ENCODE measurements around the gene DOP1B. TPM values are rescaled to one million over a fixed set of nuclear protein-coding genes. Genes with fewer than 3 reads are reported as not detected.

The DOP1B gene
- total RNA-seq, 1 donor from 2014 or later: 26.1 TPM

- Mint-ChIP-seq H3K27me3 (ENCODE audit: low read depth, unreplicated experiment) (no peaks in the 10 kb centered on the region), H3K36me3 (ENCODE audit: low read depth, unreplicated experiment) (peaks cover 19% of the 10 kb centered on the region), H3K4me3 (ENCODE audit: unreplicated experiment) (no peak overlapping the region), H3K4me1 (ENCODE audit: low read depth, unreplicated experiment) (peaks cover 4% of the 10 kb centered on the region), H3K9me3 (ENCODE audit: unreplicated experiment) (no peaks in the 10 kb centered on the region), H3K27ac (ENCODE audit: unreplicated experiment) (no peak overlapping the region)
- DNase-seq (ENCODE audit: low read depth) (no peak), FAIRE-seq (no peak)
- no peak overlapping the region for H3K27ac ChIP-seq (ENCODE audit: low read depth, low read length)
- TF ChIP-seq EZH2 (IDR thresholded peaks at IDR 0.05; ENCODE audit: insufficient read depth, low read length): no peak
- TF ChIP-seq, protein P1, sequence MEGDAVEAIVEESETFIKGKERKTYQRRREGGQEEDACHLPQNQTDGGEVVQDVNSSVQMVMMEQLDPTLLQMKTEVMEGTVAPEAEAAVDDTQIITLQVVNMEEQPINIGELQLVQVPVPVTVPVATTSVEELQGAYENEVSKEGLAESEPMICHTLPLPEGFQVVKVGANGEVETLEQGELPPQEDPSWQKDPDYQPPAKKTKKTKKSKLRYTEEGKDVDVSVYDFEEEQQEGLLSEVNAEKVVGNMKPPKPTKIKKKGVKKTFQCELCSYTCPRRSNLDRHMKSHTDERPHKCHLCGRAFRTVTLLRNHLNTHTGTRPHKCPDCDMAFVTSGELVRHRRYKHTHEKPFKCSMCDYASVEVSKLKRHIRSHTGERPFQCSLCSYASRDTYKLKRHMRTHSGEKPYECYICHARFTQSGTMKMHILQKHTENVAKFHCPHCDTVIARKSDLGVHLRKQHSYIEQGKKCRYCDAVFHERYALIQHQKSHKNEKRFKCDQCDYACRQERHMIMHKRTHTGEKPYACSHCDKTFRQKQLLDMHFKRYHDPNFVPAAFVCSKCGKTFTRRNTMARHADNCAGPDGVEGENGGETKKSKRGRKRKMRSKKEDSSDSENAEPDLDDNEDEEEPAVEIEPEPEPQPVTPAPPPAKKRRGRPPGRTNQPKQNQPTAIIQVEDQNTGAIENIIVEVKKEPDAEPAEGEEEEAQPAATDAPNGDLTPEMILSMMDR (IDR thresholded peaks at IDR 0.05; ENCODE audit: insufficient read depth, low read depth, low read length): no peak
- peaks cover 6% of the 10 kb centered on the region for H3K36me3 ChIP-seq (ENCODE audit: insufficient read depth, low read length)
- H3K79me2 ChIP-seq (ENCODE audit: insufficient read depth, low read length): peaks cover 1% of the 10 kb centered on the region
- H3K4me3 ChIP-seq (ENCODE audit: insufficient read depth, low read depth, low read length): no peak overlapping the region
- H2AFZ ChIP-seq (ENCODE audit: low read depth, low read length): no peak overlapping the region
- H3K27me3 ChIP-seq (ENCODE audit: insufficient read depth, low read length): no peaks in the 10 kb centered on the region
- H3K4me2 ChIP-seq (ENCODE audit: low read length): no peak overlapping the region
- no peaks in the 10 kb centered on the region for H3K9me3 ChIP-seq (ENCODE audit: insufficient read depth, low read depth, low read length)
- H3K9ac ChIP-seq (ENCODE audit: low read length): no peak overlapping the region
- H4K20me1 ChIP-seq (ENCODE audit: insufficient read depth, low read length): no peaks in the 10 kb centered on the region
- H3K4me1 ChIP-seq (ENCODE audit: insufficient read depth, low read length): peaks cover 6% of the 10 kb centered on the region
These were observed 13.0 kb downstream of the DOP1B start for GRCh38 chr21:36169470-36170128.

GRCh38 chr21:36170823-36171222 is 14.2 kb downstream of the DOP1B start:
- no peak overlapping the region for H3K4me3 ChIP-seq (ENCODE audit: insufficient read depth, low read depth, low read length)
- H3K9ac ChIP-seq (ENCODE audit: low read length): no peak overlapping the region
- no peaks in the 10 kb centered on the region for H3K79me2 ChIP-seq (ENCODE audit: insufficient read depth, low read length)
- DNase-seq (ENCODE audit: low read depth): no peak
- no peak overlapping the region for H3K4me2 ChIP-seq (ENCODE audit: low read length)
- H3K4me1 ChIP-seq (ENCODE audit: insufficient read depth, low read length): peaks cover 6% of the 10 kb centered on the region
- no peaks in the 10 kb centered on the region for H4K20me1 ChIP-seq (ENCODE audit: insufficient read depth, low read length)
- H3K27ac ChIP-seq (ENCODE audit: low read depth, low read length): no peak overlapping the region
- H3K27ac Mint-ChIP-seq (ENCODE audit: unreplicated experiment): no peak overlapping the region
- peaks cover 19% of the 10 kb centered on the region for H3K36me3 Mint-ChIP-seq (ENCODE audit: low read depth, unreplicated experiment)
- no peak for FAIRE-seq
- no peaks in the 10 kb centered on the region for H3K27me3 Mint-ChIP-seq (ENCODE audit: low read depth, unreplicated experiment)
- no peak overlapping the region for H2AFZ ChIP-seq (ENCODE audit: low read depth, low read length)
- no peak overlapping the region for H3K4me3 Mint-ChIP-seq (ENCODE audit: unreplicated experiment)
- TF ChIP-seq, protein P1 (IDR thresholded peaks at IDR 0.05; ENCODE audit: insufficient read depth, low read depth, low read length): no peak
- no peak for TF ChIP-seq EZH2 (IDR thresholded peaks at IDR 0.05; ENCODE audit: insufficient read depth, low read length)
- peaks cover 3% of the 10 kb centered on the region for H3K4me1 Mint-ChIP-seq (ENCODE audit: low read depth, unreplicated experiment)
- no peaks in the 10 kb centered on the region for H3K9me3 ChIP-seq (ENCODE audit: insufficient read depth, low read depth, low read length)
- peaks cover 6% of the 10 kb centered on the region for H3K36me3 ChIP-seq (ENCODE audit: insufficient read depth, low read length)
- no peaks in the 10 kb centered on the region for H3K9me3 Mint-ChIP-seq (ENCODE audit: unreplicated experiment)
- H3K27me3 ChIP-seq (ENCODE audit: insufficient read depth, low read length): no peaks in the 10 kb centered on the region

DNA sequence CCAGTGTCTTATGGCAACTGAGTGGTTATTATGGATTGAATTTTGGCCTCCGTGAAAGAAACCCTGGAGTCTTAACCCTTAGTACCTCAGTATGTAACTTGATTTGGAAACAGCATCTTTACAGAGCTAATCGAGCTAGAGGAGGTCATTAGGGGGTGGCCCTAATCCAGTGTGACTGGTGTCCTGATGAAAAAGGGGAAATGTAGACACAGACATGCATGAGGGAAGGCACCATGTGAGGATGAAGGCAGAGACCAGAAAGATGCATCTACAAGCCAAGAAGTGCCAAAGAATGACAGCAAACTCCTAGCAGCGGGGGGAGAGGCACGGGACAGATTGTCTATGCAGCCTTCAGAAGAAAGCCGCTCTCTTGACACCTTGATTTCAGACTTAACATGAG is 14.7 kb downstream of the DOP1B start:
- Histone ChIP-seq H3K36me3 (ENCODE audit: insufficient read depth, low read length) (peaks cover 6% of the 10 kb centered on the region), H2AFZ (ENCODE audit: low read depth, low read length) (no peak overlapping the region), H3K4me2 (ENCODE audit: low read length) (no peak overlapping the region), H4K20me1 (ENCODE audit: insufficient read depth, low read length) (no peaks in the 10 kb centered on the region), H3K27me3 (ENCODE audit: insufficient read depth, low read length) (no peaks in the 10 kb centered on the region), H3K4me3 (ENCODE audit: insufficient read depth, low read depth, low read length) (no peak overlapping the region), H3K9me3 (ENCODE audit: insufficient read depth, low read depth, low read length) (no peaks in the 10 kb centered on the region), H3K4me1 (ENCODE audit: insufficient read depth, low read length) (peaks cover 6% of the 10 kb centered on the region), H3K9ac (ENCODE audit: low read length) (no peak overlapping the region), H3K27ac (ENCODE audit: low read depth, low read length) (no peak overlapping the region), H3K79me2 (ENCODE audit: insufficient read depth, low read length) (peaks cover 3% of the 10 kb centered on the region)
- no peak for DNase-seq (ENCODE audit: low read depth)
- Mint-ChIP-seq H3K27me3 (ENCODE audit: low read depth, unreplicated experiment) (no peaks in the 10 kb centered on the region), H3K4me1 (ENCODE audit: low read depth, unreplicated experiment) (peaks cover 3% of the 10 kb centered on the region), H3K9me3 (ENCODE audit: unreplicated experiment) (no peaks in the 10 kb centered on the region), H3K36me3 (ENCODE audit: low read depth, unreplicated experiment) (peaks cover 19% of the 10 kb centered on the region), H3K27ac (ENCODE audit: unreplicated experiment) (no peak overlapping the region), H3K4me3 (ENCODE audit: unreplicated experiment) (no peak overlapping the region)
- TF ChIP-seq EZH2 (IDR thresholded peaks at IDR 0.05; ENCODE audit: insufficient read depth, low read length): no peak
- TF ChIP-seq, protein P1 (IDR thresholded peaks at IDR 0.05; ENCODE audit: insufficient read depth, low read depth, low read length): no peak
- FAIRE-seq: no peak

Data from astrocyte (in vitro differentiated cells and primary cell).